ENCODE data around the gene KRTAP2-1. TPM values are rescaled to one million over a fixed set of nuclear protein-coding genes. Genes with fewer than 3 reads are reported as not detected.

KRTAP2-1 gene
- total and polyA plus RNA-seq, 2 donors (not counting 1 experiment from before 2014, with no cell fraction given): not detected

DNA sequence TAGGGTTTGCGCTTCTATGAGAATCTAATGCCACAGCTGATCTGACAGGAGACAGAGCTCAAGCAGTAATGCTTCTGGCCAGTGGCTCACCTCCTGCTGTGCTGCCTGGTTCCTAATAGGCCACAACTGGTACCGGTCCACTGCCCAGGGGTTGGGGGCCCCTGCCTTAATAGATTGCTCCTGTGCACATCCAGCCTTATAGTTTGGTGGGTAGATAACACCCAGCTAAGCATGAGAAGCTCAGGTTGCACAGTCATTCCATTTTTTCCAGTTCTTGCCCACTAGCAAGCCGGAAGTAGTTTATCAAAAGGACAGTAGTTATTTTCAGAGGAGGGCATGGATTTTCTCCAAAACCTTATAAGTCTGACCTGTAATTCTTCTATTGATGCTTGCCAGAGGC lies 27.7 kb downstream of the KRTAP2-1 start:
- H3K9me3 ChIP-seq (ENCODE audit: control insufficient read depth, insufficient read depth, low read depth, low read length): no peaks in the 10 kb centered on the region
- no peaks in the 10 kb centered on the region for H3K79me2 ChIP-seq (ENCODE audit: control insufficient read depth, insufficient read depth, low read length)
- no peak for DNase-seq (ENCODE audit: low read depth in 2 of 2)
- H3K36me3 ChIP-seq (ENCODE audit: control insufficient read depth, insufficient read depth, low read length): no peaks in the 10 kb centered on the region
- no peak overlapping the region for H3K4me3 ChIP-seq (replicated peaks in 1 of 4; ENCODE audit: control extremely low read depth in 1 of 4, insufficient read depth in 1 of 4, low read depth in 3 of 4, low read length in 4 of 4)
- TF ChIP-seq, protein P1, sequence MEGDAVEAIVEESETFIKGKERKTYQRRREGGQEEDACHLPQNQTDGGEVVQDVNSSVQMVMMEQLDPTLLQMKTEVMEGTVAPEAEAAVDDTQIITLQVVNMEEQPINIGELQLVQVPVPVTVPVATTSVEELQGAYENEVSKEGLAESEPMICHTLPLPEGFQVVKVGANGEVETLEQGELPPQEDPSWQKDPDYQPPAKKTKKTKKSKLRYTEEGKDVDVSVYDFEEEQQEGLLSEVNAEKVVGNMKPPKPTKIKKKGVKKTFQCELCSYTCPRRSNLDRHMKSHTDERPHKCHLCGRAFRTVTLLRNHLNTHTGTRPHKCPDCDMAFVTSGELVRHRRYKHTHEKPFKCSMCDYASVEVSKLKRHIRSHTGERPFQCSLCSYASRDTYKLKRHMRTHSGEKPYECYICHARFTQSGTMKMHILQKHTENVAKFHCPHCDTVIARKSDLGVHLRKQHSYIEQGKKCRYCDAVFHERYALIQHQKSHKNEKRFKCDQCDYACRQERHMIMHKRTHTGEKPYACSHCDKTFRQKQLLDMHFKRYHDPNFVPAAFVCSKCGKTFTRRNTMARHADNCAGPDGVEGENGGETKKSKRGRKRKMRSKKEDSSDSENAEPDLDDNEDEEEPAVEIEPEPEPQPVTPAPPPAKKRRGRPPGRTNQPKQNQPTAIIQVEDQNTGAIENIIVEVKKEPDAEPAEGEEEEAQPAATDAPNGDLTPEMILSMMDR (conservative IDR thresholded peaks at IDR 0.05 in 1 of 2, IDR thresholded peaks at IDR 0.05 in 1 of 2; ENCODE audit: low read depth in 1 of 2, low read length in 2 of 2): no peak
- no peak for TF ChIP-seq EZH2 (IDR thresholded peaks at IDR 0.05; ENCODE audit: low read length, missing control alignments)
- H3K4me1 ChIP-seq (ENCODE audit: control insufficient read depth, extremely low read depth, insufficient read depth, low read length): no peaks in the 10 kb centered on the region
- H3K4me2 ChIP-seq (ENCODE audit: extremely low read depth, insufficient read depth, low read length): no peak overlapping the region
- H4K20me1 ChIP-seq (ENCODE audit: control insufficient read depth, extremely low read depth, insufficient read depth, low read length): no peaks in the 10 kb centered on the region
- H3K9ac ChIP-seq (ENCODE audit: insufficient read depth, low read length): no peak overlapping the region
- no peaks in the 10 kb centered on the region for H3K27me3 ChIP-seq (ENCODE audit: control insufficient read depth, insufficient read depth, low read length)
- no peak overlapping the region for H3K27ac ChIP-seq (ENCODE audit: insufficient read depth, low read length)
- H2AFZ ChIP-seq (ENCODE audit: low read length): no peak overlapping the region

DNA sequence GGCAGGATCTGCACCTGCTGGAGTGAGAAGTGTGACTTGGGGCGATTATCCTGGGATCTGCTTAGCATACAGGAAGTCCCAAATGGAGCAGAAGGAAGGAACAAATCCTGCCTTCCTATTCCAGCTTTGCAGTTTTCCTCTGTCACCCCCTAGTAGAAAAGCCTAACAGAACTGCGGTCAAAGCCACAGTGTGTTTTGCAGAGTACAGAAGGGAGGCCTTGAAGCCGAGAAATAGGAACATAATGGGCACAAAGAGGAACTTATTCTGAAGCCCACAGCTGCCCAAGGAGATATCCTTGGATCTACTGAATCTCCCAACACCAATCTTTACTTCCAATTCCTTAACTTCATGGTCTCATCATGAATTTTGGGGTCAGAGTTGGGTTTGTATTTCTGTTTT lies 28.6 kb downstream of the KRTAP2-1 start:
- H3K79me2 ChIP-seq (ENCODE audit: control insufficient read depth, insufficient read depth, low read length): no peaks in the 10 kb centered on the region
- DNase-seq (ENCODE audit: low read depth in 2 of 2): no peak
- TF ChIP-seq, protein P1 (conservative IDR thresholded peaks at IDR 0.05 in 1 of 2, IDR thresholded peaks at IDR 0.05 in 1 of 2; ENCODE audit: low read depth in 1 of 2, low read length in 2 of 2): no peak
- no peak for TF ChIP-seq EZH2 (IDR thresholded peaks at IDR 0.05; ENCODE audit: low read length, missing control alignments)
- no peak overlapping the region for H3K4me3 ChIP-seq (replicated peaks in 1 of 4; ENCODE audit: control extremely low read depth in 1 of 4, insufficient read depth in 1 of 4, low read depth in 3 of 4, low read length in 4 of 4)
- H2AFZ ChIP-seq (ENCODE audit: low read length): no peak overlapping the region
- H3K27me3 ChIP-seq (ENCODE audit: control insufficient read depth, insufficient read depth, low read length): no peaks in the 10 kb centered on the region
- H3K9ac ChIP-seq (ENCODE audit: insufficient read depth, low read length): no peak overlapping the region
- H3K4me2 ChIP-seq (ENCODE audit: extremely low read depth, insufficient read depth, low read length): no peak overlapping the region
- H3K36me3 ChIP-seq (ENCODE audit: control insufficient read depth, insufficient read depth, low read length): no peaks in the 10 kb centered on the region
- H3K27ac ChIP-seq (ENCODE audit: insufficient read depth, low read length): no peak overlapping the region
- H4K20me1 ChIP-seq (ENCODE audit: control insufficient read depth, extremely low read depth, insufficient read depth, low read length): no peaks in the 10 kb centered on the region
- H3K9me3 ChIP-seq (ENCODE audit: control insufficient read depth, insufficient read depth, low read depth, low read length): no peaks in the 10 kb centered on the region
- no peaks in the 10 kb centered on the region for H3K4me1 ChIP-seq (ENCODE audit: control insufficient read depth, extremely low read depth, insufficient read depth, low read length)

DNA sequence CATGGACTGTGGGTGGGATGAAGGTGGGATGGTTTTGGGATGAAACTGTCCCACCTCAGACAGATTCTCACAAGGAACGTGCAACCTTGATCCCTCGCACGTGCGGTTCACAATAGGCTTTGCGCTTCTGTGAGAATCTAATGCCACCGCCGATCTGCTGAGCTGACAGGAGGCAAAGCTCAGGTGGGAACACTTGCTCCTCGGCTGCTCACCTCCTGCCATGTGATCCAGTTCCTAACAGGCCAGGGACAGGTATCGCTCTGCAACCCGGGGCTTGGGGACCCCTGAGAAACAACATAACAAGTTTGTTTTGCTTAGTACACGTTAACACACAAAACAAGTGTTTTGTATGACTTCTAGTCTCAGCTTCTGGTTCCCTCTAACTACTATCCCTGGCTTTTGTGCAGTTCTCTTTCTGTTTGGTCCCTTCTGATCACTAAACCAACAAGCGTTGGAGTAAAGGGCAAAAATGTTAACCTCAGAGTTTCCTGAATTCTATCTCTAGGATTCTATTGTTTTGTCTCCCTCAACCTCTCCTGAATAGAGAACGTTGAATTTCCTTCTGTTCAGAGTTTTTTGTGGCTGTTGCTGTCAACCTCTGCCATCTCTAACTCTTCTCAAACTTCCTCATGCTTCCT lies 30.4 kb downstream of the KRTAP2-1 start:
- Histone ChIP-seq H3K27ac (ENCODE audit: insufficient read depth, low read length) (no peak overlapping the region), H3K4me2 (ENCODE audit: extremely low read depth, insufficient read depth, low read length) (no peak overlapping the region), H4K20me1 (ENCODE audit: control insufficient read depth, extremely low read depth, insufficient read depth, low read length) (no peaks in the 10 kb centered on the region), H3K4me3 (replicated peaks in 1 of 4; ENCODE audit: control extremely low read depth in 1 of 4, insufficient read depth in 1 of 4, low read depth in 3 of 4, low read length in 4 of 4) (no peak overlapping the region), H3K9me3 (ENCODE audit: control insufficient read depth, insufficient read depth, low read depth, low read length) (no peaks in the 10 kb centered on the region), H3K9ac (ENCODE audit: insufficient read depth, low read length) (no peak overlapping the region), H3K27me3 (ENCODE audit: control insufficient read depth, insufficient read depth, low read length) (no peaks in the 10 kb centered on the region), H3K4me1 (ENCODE audit: control insufficient read depth, extremely low read depth, insufficient read depth, low read length) (peaks cover 2% of the 10 kb centered on the region), H3K36me3 (ENCODE audit: control insufficient read depth, insufficient read depth, low read length) (no peaks in the 10 kb centered on the region), H2AFZ (ENCODE audit: low read length) (no peak overlapping the region), H3K79me2 (ENCODE audit: control insufficient read depth, insufficient read depth, low read length) (no peaks in the 10 kb centered on the region)
- no peak for DNase-seq (ENCODE audit: low read depth in 2 of 2)
- TF ChIP-seq, protein P1 (conservative IDR thresholded peaks at IDR 0.05 in 1 of 2, IDR thresholded peaks at IDR 0.05 in 1 of 2; ENCODE audit: low read depth in 1 of 2, low read length in 2 of 2): no peak
- TF ChIP-seq EZH2 (IDR thresholded peaks at IDR 0.05; ENCODE audit: low read length, missing control alignments): no peak
